Pancreas (tissue), 10 donors: ENCODE results near the gene MRPL20. TPM values are rescaled to one million over a fixed set of nuclear protein-coding genes. Genes with fewer than 3 reads are reported as not detected.

Experiments
- ATAC-seq, 4 donors: fragments of 200-7000 bp; cut with Tn5 transposase; one replicate each; pipeline versions ENCODE4 v1.8.0 to v1.9.1; 2020; ENCODE audit warnings: mild to moderate bottlenecking in 4 of 4, moderate library complexity in 4 of 4
- DNase-seq, 6 donors: peaks; one replicate each; pipeline ENCODE4 v3.0.0-alpha.2; 2020
- FAIRE-seq: peaks from 2 replicates; lab custom pipeline; 2012; peaks lifted over from hg19 to GRCh38; lab: Jason Lieb, UNC
- H3K27ac ChIP-seq, 4 donors: fragments of 200-600 bp; sonication (generic); 1 replicate in 3 of 4; 2 replicates in 1 of 4; pipeline versions ENCODE4 v1.5.0 to v1.8.0; 2020
- H3K27me3 ChIP-seq, 4 donors: fragments of 200-600 bp; one replicate each; pipeline ENCODE4 v1.8.0; 2021
- H3K36me3 ChIP-seq, 3 donors: fragments of 200-600 bp; sonication (generic) in 1 of 3; one replicate each; pipeline versions ENCODE4 v1.5.0 to v1.8.0; 2020 to 2021
- H3K4me1 ChIP-seq, 3 donors: fragments of 200-600 bp; one replicate each; pipeline ENCODE4 v1.8.0; 2021
- H3K4me3 ChIP-seq, 4 donors: fragments of 200-600 bp; sonication (generic) in 2 of 4; one replicate each; pipeline versions ENCODE4 v1.5.0 to v1.8.0; 2020 to 2021
- H3K9me3 ChIP-seq, 4 donors: fragments of 200-600 bp; one replicate each; pipeline ENCODE4 v1.8.0; 2021
- CTCF ChIP-seq, 4 donors: fragments of 200-600 bp; sonication (generic) in 3 of 4; IDR thresholded peaks; one replicate each; pipeline versions ENCODE4 v1.5.0 to v1.8.0; 2021; ENCODE audit warnings: antibody characterized with exemption in 4 of 4
- WGBS, 2 donors: extraction: QIAGEN DNeasy Blood & Tissue Kit; methylation state at CpG; one replicate each; pipeline ENCODE4 v1.1.7; 2013; 5-methylcytosine and 5-hydroxymethylcytosine counted together
- intact Hi-C, 3 donors: fragments of 100-400 bp; cut with DNase I; formaldehyde crosslinking; loops; one replicate each; pipeline versions ENCODE4 v1.11.1 to v1.14.2; 2022
- polyA plus RNA-seq, 2 donors: library from polyadenylated mRNA; stranded (reverse); fragments of 200-250 nt; gene quantifications; one replicate each; pipeline ENCODE4 v1.2.3, GENCODE V29; 2013
- total RNA-seq, 6 donors: library from RNA; stranded (reverse); fragmentation: NEBNext Ultra II Directional in 4 of 6; extraction: Animal tissue kit (Norgen Biotek cat#: 25700) in 4 of 6; gene quantifications; one replicate each; pipeline versions ENCODE4 v1.2.1 to v1.2.4, GENCODE V29; 2021 to 2023
- donor health status: healthy with polysubstance abuse.
- donor health status: DM: no; HTN: no; CAD: no; lungs with moderate emphysema.
- donor health status: DM: no; HTN: no; CAD: no.
- donor health status: control.
- donor health status: control.
- donor health status: Bipolar disorder and iron deficiency.
- donor health status: DM: yes; HTN: yes; CAD: no.
- donor health status: DM: no; HTN: no; CAD: no.
- donor health status: DM: no; HTN: no; CAD: no.
- donor health status: DM: yes; HTN: yes; CAD: no.

Gene MRPL20
- total and polyA plus RNA-seq, 8 donors: 42.1 to 121 (median 56.6) TPM

- FAIRE-seq (no peak), DNase-seq (peak in 2 of 6 donors; percentile 59 to 81), ATAC-seq (no peak)
- H3K4me3 ChIP-seq: peak overlapping the region in 1 of 4 donors; percentile 76
- WGBS, 2 donors: 83 to 85% methylated on average over 44 to 45 of the region's 45 CpGs
- no peaks in the 10 kb centered on the region for H3K36me3 ChIP-seq
- peak overlapping the region; percentile 47 to 96 (median 60) for H3K27ac ChIP-seq
- TF ChIP-seq CTCF (IDR thresholded peaks at IDR 0.05): no peak
- no peaks in the 10 kb centered on the region for H3K27me3 ChIP-seq
- intact Hi-C loops: loop anchor here in 1 of 3 donors (5.0 kb wide), 1 partner anchor 36 kb away; no protein-coding TSS in a partner anchor
- H3K9me3 ChIP-seq: no peaks in the 10 kb centered on the region
- H3K4me1 ChIP-seq: peaks cover 36 to 49% (median 43%) of the 10 kb centered on the region in 3 donors
Measured at GRCh38 chr1:1438531-1439381, 31.7 kb upstream of the MRPL20 start.

DNA sequence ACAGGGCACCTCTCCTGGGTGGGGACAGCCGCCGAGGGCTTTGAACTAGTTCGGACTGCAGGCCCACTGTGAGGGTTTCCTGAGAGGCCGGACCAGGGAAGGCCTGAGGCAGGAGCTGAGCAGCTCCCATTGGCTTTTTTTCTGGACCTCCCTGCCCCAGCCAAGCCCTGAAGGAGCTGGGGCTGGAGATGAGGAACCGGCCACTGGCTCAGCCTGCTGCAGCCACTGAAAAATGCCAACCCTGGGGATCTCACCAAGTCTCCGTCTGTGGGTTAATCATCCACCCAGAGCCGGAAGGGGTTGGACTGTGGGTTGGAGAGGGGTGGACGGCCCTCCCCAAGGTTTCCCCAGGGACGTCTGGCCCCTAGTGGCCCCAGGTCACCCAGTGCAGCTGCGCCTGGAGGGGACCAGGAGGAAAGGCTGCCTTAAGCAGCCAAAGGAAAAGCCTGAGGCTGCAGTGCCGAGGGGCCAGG is 30.8 kb upstream of the MRPL20 start:
- peak overlapping the region; percentile 47 to 96 (median 60) for H3K27ac ChIP-seq
- peak in 2 of 4 donors; percentile 21 to 27 for TF ChIP-seq CTCF (IDR thresholded peaks at IDR 0.05)
- FAIRE-seq (no peak), DNase-seq (peak; percentile 75 to 91 (median 88)), ATAC-seq (peak; percentile 52 to 71 (median 59))
- WGBS, 2 donors: 9 to 21% methylated on average over 11 of the region's 11 CpGs
- peaks cover 36 to 57% (median 43%) of the 10 kb centered on the region in 3 donors for H3K4me1 ChIP-seq
- no peaks in the 10 kb centered on the region for H3K27me3 ChIP-seq
- peak overlapping the region in 3 of 4 donors; percentile 16 to 76 (median 57) for H3K4me3 ChIP-seq
- H3K9me3 ChIP-seq: no peaks in the 10 kb centered on the region
- intact Hi-C loops: loop anchor here in 1 of 3 donors (5.0 kb wide), 1 partner anchor 36 kb away; no protein-coding TSS in a partner anchor
- no peaks in the 10 kb centered on the region for H3K36me3 ChIP-seq

DNA sequence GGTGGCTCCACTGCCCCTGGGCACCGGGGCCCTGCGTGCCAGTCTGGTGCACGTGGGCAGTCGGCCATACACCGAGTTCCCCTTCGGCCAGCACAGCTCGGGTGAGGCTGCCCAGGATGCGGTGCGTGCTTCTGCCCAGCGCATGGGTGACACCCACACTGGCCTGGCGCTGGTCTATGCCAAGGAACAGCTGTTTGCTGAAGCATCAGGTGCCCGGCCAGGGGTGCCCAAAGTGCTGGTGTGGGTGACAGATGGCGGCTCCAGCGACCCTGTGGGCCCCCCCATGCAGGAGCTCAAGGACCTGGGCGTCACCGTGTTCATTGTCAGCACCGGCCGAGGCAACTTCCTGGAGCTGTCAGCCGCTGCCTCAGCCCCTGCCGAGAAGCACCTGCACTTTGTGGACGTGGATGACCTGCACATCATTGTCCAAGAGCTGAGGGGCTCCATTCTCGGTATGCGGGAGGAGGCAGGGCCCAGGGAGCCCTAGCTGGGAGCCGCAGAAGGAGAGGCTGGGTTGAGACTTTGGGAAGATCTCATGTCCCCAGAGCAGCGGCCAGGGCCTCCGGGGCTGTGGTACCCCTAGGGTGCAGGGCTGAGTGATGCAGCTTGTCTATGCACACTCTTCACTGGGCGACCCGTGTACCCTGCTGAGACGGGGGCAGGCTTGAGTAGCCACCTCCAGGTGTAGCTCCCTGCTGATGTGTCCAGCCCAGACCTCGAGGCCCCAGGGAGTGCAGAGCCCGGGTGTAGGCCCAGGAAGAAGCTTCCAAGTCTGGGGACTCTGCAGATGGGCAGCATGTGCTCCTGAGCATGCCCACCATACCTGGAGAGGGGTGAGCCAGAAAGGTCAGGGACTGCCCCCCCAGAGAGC is 30.2 kb upstream of the MRPL20 start:
- WGBS, 2 donors: 34 to 49% methylated on average over 31 of the region's 31 CpGs
- H3K4me3 ChIP-seq: peak overlapping the region; percentile 54 to 76 (median 58)
- intact Hi-C loops: loop anchor here in 1 of 3 donors (5.0 kb wide), 1 partner anchor 35 kb away; no protein-coding TSS in a partner anchor
- no peaks in the 10 kb centered on the region for H3K36me3 ChIP-seq
- DNase-seq: peak; percentile 30 to 84 (median 41)
- H3K27ac ChIP-seq: peak overlapping the region; percentile 47 to 96 (median 60)
- peak in 1 of 4 donors; percentile 1 for ATAC-seq
- no peak for TF ChIP-seq CTCF (IDR thresholded peaks at IDR 0.05)
- H3K27me3 ChIP-seq: no peaks in the 10 kb centered on the region
- peaks cover 36 to 64% (median 45%) of the 10 kb centered on the region in 3 donors for H3K4me1 ChIP-seq
- FAIRE-seq: no peak
- H3K9me3 ChIP-seq: no peaks in the 10 kb centered on the region

GRCh38 chr1:1436630-1437032 is 29.5 kb upstream of the MRPL20 start:
- peak overlapping the region in 2 of 4 donors; percentile 41 to 96 for H3K27ac ChIP-seq
- no peaks in the 10 kb centered on the region for H3K27me3 ChIP-seq
- WGBS, 2 donors: 45 to 54% methylated on average over 6 to 7 of the region's 7 CpGs
- FAIRE-seq (no peak), ATAC-seq (no peak), DNase-seq (no peak)
- H3K4me1 ChIP-seq: peaks cover 34 to 70% (median 48%) of the 10 kb centered on the region in 3 donors
- H3K36me3 ChIP-seq: no peaks in the 10 kb centered on the region
- intact Hi-C loops: loop anchor here in 1 of 3 donors (5.0 kb wide), 1 partner anchor 34 kb away; no protein-coding TSS in a partner anchor
- peak overlapping the region; percentile 54 to 76 (median 58) for H3K4me3 ChIP-seq
- TF ChIP-seq CTCF (IDR thresholded peaks at IDR 0.05): no peak
- no peaks in the 10 kb centered on the region for H3K9me3 ChIP-seq
